Measurements from ENCODE around the gene IVD.

The IVD gene

DNA sequence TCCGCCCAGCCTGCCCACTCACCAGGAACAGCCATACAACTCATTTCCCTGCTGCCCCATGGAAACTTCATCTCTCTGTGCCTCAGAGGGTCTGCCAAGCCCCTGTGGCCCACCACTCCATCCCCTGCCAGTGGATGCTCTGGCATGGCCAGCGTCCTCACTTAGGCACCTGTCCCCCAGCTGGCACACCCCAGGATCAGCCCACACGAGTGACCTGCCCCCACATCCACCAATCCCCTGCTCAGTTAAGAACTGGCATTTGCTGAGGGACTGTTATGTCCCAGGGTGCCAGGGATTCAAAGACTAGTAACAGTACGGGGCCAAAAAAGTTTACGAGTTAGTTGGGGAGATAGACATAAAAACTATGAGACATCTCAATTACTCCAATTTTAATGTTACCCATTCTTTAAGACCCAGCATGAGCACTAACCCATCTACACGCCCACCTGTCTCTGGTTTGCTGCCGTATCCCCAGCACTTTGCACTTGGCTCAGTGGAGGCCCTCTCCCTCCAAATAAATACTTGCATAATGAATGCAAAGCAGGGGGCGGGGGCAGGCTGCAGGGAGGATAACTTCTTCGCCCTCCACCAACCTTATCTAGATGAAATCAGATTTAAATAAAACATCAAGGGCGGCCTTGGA lies 23.6 kb downstream of the IVD start:
- H3K9me3 Mint-ChIP-seq, result no peaks in the 10 kb centered on the region
- ATAC-seq (replicated peaks), result no peak
- no peak overlapping the region for H3K4me3 Mint-ChIP-seq
- DNase-seq, result no peak
- no peaks in the 10 kb centered on the region for H3K27me3 Mint-ChIP-seq
- peaks cover under 1 to 4% of the 10 kb centered on the region in 2 donors for H3K4me1 Mint-ChIP-seq (ENCODE audit: low read depth in 2 of 2)
- H3K27ac Mint-ChIP-seq, result no peak overlapping the region
- peaks cover 6% of the 10 kb centered on the region for H3K36me3 Mint-ChIP-seq (ENCODE audit: insufficient read depth)

DNA sequence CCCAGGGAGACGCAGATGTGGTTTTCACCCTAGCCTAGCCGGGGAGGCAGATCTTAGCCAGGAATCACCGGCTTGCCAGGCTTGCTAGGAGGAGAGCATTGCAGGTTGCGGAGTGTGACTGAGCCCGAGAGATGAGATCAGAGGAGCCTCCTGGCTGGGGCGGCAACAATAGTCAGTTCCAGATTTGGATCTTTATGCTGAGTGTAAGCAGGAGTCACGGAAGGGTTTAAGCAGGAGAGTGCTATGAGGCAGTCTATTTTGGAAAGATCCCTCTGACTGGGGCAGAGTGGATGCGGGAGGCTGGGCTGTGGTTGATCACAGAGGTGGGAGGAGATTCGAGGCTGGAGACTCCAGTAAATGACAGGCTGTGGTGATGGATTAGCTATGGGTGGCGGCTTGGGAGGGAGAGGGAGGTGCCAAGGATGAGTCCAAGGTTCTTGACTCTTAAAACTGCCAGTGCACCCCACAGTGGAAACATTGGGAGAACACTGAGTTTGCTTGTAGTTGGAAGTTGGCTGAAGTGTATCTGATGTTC lies 24.7 kb downstream of the IVD start:
- H3K4me3 Mint-ChIP-seq, result no peak overlapping the region
- H3K27me3 Mint-ChIP-seq, result no peaks in the 10 kb centered on the region
- H3K4me1 Mint-ChIP-seq (ENCODE audit: low read depth in 2 of 2), result peaks cover 4% of the 10 kb centered on the region in 2 donors
- peak overlapping the region in 1 of 2 donors; percentile 39 for H3K27ac Mint-ChIP-seq
- no peaks in the 10 kb centered on the region for H3K9me3 Mint-ChIP-seq
- DNase-seq (no peak), ATAC-seq (replicated peaks) (no peak)
- peaks cover 2% of the 10 kb centered on the region for H3K36me3 Mint-ChIP-seq (ENCODE audit: insufficient read depth)

DNA sequence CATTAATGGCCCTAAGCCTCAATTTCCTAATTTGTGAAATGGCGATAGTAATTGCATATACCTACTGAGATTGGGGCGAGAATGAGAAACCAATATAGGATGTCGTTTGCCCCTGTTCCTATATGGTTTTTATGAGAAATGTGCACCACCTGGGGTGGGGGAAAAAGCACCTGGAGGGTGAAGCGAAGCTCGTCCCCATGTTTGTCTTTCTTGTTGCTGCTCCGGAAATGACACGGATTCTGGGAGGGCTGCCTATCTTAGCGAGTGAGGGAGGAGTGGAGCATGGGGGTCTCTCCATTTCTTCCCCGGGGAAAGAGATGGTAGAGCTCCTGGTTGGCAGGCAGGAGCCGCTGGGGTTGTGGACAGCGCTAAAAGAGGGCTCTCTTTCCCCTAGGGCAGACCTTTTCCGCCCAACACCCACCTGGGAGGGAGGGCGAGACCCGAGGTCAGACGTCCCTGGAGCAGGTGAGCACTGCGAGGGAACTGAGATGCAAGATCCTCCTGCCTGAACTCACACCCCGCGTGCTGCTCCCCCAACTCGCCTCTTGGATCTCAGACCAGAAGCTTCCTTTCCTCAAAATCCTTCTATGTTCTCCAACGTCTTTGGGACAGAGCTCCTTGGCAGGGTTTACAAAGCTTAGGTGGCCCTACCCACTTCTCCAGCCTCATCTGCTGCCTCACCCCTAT lies 29.6 kb downstream of the IVD start:
- peak overlapping the region; percentile 81 for H3K4me3 Mint-ChIP-seq
- H3K27me3 Mint-ChIP-seq, result peaks cover 14 to 46% of the 10 kb centered on the region in 2 donors

DNA sequence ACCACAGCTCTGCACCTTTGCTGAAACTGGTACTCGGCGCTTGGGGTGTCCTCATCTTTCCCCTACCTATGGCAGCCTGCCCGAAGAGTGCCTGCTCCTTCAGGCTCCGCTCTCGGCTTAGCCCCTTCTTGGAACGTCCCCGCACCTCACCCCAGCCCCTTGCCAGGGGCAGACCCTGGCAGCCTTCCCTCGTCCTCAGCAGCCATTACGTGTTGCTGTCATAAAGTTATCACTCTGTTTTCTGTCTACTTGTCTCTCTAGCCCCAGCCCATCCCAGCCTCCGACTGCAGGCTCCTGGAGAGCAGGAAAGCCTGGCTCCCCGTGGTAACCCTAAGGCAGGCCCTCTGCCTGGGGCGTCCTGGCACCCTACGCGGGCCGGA lies 30.1 kb downstream of the IVD start:
- peak overlapping the region; percentile 81 for H3K4me3 Mint-ChIP-seq
- H3K4me1 Mint-ChIP-seq (ENCODE audit: low read depth in 2 of 2), result peaks cover 31 to 38% of the 10 kb centered on the region in 2 donors
- peaks cover 14 to 48% of the 10 kb centered on the region in 2 donors for H3K27me3 Mint-ChIP-seq
- peaks cover 10% of the 10 kb centered on the region for H3K36me3 Mint-ChIP-seq (ENCODE audit: insufficient read depth)
- peak overlapping the region in 1 of 2 donors; percentile 38 for H3K27ac Mint-ChIP-seq
- ATAC-seq (replicated peaks) (no peak), DNase-seq (no peak)
- H3K9me3 Mint-ChIP-seq, result no peaks in the 10 kb centered on the region

More for the DNA sequence above, 29.6 kb downstream of the IVD start:
- H3K27ac Mint-ChIP-seq, result peak overlapping the region in 1 of 2 donors; percentile 38
- H3K9me3 Mint-ChIP-seq, result no peaks in the 10 kb centered on the region
- DNase-seq, result no peak
- H3K4me1 Mint-ChIP-seq (ENCODE audit: low read depth in 2 of 2), result peaks cover 28 to 36% of the 10 kb centered on the region in 2 donors
- no peak for ATAC-seq (replicated peaks)
- H3K36me3 Mint-ChIP-seq (ENCODE audit: insufficient read depth), result peaks cover 4% of the 10 kb centered on the region

DNA sequence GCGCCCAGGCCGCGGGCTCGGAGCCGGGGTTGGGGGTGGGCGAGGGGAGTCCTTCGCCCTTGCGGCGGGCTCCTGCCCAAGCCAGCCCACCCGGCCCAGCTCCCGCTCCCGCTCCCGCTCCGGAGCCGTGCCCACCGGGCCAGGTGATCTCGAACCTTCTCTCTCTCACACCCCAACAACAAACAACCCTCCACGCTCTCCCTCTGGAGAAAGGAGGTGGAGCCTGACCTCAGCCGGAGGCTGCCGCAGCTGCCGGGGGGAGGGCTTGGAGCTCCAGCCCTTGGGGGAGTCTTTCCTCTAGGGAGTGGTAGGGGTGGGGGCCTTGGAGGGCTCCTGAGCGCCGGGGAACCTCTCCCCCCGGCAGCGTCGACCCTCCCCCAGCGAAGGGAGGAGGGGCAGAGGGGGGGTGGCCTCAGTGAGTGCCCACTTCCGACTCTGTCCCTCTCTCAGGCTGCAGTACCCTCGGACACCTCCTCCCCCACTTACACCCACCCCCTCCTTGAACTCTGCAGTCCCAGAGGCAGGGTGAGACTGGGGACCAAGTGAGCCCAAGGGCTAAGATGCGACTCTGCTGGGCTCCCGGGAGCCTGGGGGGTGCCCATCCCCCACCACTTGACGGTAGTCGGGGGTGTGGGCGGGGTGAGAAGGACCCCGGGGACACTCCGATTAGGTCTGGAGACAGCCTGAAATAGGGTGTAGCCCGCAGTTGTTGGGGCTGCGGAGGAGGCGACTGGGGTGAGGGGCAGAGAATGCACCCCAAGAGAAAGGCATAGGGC lies 30.7 kb downstream of the IVD start:
- no peaks in the 10 kb centered on the region for H3K9me3 Mint-ChIP-seq
- H3K27me3 Mint-ChIP-seq, result peaks cover 14 to 48% of the 10 kb centered on the region in 2 donors
- H3K36me3 Mint-ChIP-seq (ENCODE audit: insufficient read depth), result peaks cover 14% of the 10 kb centered on the region
- no peak for DNase-seq
- peaks cover 31 to 38% of the 10 kb centered on the region in 2 donors for H3K4me1 Mint-ChIP-seq (ENCODE audit: low read depth in 2 of 2)
- H3K27ac Mint-ChIP-seq, result no peak overlapping the region
- peak overlapping the region; percentile 81 for H3K4me3 Mint-ChIP-seq
- no peak for ATAC-seq (replicated peaks)

DNA sequence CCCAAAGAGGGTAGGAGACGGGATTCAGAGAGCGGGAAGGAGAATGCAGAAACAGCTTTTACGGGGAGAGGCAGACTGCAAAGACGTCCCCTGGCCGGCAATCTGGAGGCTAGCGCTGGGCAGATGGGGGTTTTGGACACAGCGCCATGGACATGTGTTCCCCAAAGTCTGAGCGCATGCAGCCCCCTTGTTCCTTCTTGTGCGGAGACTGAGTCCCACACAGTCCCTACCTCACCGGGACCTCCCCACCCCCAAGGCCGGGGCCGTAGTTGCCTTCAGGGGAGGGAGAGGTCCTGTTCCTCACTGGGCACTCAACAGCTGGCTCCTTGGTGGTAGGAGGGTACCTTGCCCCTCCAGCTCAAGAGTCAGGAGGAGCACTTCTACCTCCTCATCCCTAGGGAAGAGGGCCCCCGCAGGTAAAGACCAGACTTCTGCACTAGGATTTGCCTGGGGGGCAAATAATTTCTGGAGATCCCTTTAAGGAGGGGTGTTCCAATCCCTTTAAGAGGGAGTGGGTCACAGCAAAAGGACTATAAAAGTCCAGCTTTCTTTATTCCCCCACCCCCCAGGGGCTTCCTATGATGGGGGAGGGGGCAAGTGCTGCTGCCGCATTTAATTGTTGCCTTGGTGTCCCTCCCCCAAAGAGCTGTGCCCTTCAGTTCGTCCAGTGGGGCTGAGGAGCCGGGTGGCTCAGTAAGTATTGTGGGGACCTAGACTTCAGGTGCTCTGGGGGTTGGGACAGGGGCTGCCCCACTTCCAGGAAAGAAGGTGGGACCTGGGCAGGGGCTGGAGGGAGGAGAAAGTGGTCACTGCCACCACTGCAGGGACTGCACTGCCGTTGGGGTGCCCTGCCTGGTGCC lies 31.5 kb downstream of the IVD start:
- Mint-ChIP-seq H3K4me1 (ENCODE audit: low read depth in 2 of 2) (peaks cover 31 to 38% of the 10 kb centered on the region in 2 donors), H3K27ac (no peak overlapping the region), H3K36me3 (ENCODE audit: insufficient read depth) (peaks cover 19% of the 10 kb centered on the region), H3K9me3 (no peaks in the 10 kb centered on the region), H3K27me3 (peaks cover 14 to 48% of the 10 kb centered on the region in 2 donors), H3K4me3 (peak overlapping the region; percentile 81)
- ATAC-seq (replicated peaks), result no peak
- no peak for DNase-seq

DNA sequence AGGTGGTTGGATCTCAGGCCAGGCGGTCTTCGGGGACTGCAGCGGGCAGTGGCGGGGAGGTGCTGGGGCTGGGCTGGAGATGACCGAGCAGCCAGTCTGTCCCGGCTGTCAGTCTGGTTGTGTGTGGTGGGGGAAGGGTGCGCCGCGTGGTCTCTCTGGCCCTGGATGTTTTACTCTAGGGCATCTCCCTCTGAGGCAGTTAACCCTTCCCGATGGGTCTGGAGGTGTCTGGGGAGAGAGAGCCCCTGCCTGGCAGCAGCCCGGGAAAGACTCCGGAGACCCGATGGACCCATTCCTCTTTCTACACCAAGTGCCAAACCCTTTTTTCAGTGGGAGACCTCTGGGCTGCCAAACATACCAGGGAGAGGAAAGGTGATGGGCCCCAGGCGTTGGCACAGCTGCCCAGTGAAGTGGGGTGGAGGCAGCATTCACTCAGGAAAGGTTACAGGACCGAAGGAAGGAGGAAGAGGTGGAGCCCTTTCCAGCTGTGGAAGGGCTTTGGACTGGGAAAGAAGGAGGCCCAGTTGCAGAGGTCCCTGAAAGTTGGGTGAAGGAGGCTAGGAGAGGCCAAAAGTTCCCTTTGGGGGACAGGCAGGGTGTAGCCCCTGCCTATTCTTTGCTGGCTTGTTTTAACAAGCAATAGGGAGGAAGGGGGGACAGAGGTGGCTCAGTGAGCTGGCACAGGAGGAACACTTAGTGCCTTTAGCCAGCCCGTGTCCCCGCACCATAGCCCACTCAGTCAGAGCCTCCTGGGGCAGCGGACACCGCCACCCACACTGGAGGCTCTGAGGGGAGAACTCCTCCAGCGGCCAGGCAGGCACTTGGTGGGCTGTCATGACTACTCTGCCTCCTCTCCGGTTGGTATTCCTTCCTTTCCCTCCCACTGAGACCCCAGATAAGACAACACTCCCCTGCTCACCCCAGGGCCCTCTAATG lies 32.4 kb downstream of the IVD start:
- DNase-seq (no peak), ATAC-seq (replicated peaks) (no peak)
- H3K4me1 Mint-ChIP-seq (ENCODE audit: low read depth in 2 of 2), result peaks cover 40 to 42% of the 10 kb centered on the region in 2 donors
- H3K27me3 Mint-ChIP-seq, result peaks cover 14 to 48% of the 10 kb centered on the region in 2 donors
- H3K27ac Mint-ChIP-seq, result no peak overlapping the region
- H3K4me3 Mint-ChIP-seq, result peak overlapping the region; percentile 81
- H3K36me3 Mint-ChIP-seq (ENCODE audit: insufficient read depth), result peaks cover 19% of the 10 kb centered on the region
- H3K9me3 Mint-ChIP-seq, result no peaks in the 10 kb centered on the region

DNA sequence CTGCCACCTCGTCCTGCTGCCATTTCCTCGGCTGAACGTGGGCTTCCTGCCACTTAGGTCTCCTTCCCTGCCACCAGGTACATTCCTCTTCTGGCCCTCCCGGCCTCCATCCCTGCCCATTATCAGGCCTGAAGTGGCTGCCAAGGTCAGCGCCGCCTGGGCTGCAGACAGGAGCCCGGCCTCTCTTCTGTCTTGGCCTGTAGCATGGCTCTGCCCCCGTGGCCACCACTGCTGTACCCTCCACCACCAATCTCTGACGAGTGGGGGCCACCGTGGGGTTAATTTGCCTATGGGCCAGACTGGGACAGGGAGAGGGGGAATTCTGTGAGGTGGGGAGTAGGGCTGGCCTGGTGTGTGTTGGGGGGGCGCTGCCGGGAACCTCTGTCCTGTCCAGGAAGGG lies 33.1 kb downstream of the IVD start:
- DNase-seq, result no peak
- Mint-ChIP-seq H3K27ac (no peak overlapping the region), H3K27me3 (peaks cover 14 to 48% of the 10 kb centered on the region in 2 donors), H3K9me3 (no peaks in the 10 kb centered on the region), H3K4me3 (peak overlapping the region in 1 of 2 donors; percentile 98), H3K4me1 (ENCODE audit: low read depth in 2 of 2) (peaks cover 47 to 48% of the 10 kb centered on the region in 2 donors), H3K36me3 (ENCODE audit: insufficient read depth) (peaks cover 19% of the 10 kb centered on the region)
- no peak for ATAC-seq (replicated peaks)

DNA sequence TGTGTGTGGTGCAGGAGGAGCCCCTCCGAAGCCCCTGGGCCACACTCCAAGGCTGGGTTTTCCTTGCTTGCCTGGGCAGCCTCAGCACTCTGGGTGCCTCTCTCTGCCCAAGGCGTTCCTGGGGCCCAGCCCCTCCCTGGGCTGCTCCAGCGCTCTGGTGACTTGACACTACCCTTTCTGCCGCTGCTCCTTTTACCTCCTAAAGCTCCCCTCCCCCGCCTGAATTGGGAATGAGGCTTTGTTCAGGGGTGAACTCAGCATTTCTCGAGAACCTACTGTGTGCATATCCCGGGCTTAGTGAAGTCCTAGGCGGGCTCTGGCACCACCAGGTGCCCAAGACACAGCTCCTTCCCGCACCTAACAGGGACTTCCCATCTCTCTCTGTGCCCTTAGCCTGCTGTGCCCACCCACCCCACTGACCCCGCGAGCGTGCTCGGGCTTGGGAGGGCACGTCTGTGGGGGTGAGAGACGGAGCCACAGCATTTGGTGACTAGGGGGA lies 33.9 kb downstream of the IVD start:
- DNase-seq (no peak), ATAC-seq (replicated peaks) (no peak)
- Mint-ChIP-seq H3K27me3 (peaks cover 14 to 48% of the 10 kb centered on the region in 2 donors), H3K4me1 (ENCODE audit: low read depth in 2 of 2) (peaks cover 51 to 56% of the 10 kb centered on the region in 2 donors), H3K27ac (peak overlapping the region; percentile 74 to 91), H3K36me3 (ENCODE audit: insufficient read depth) (peaks cover 19% of the 10 kb centered on the region), H3K4me3 (peak overlapping the region; percentile 93 to 98), H3K9me3 (no peaks in the 10 kb centered on the region)

DNA sequence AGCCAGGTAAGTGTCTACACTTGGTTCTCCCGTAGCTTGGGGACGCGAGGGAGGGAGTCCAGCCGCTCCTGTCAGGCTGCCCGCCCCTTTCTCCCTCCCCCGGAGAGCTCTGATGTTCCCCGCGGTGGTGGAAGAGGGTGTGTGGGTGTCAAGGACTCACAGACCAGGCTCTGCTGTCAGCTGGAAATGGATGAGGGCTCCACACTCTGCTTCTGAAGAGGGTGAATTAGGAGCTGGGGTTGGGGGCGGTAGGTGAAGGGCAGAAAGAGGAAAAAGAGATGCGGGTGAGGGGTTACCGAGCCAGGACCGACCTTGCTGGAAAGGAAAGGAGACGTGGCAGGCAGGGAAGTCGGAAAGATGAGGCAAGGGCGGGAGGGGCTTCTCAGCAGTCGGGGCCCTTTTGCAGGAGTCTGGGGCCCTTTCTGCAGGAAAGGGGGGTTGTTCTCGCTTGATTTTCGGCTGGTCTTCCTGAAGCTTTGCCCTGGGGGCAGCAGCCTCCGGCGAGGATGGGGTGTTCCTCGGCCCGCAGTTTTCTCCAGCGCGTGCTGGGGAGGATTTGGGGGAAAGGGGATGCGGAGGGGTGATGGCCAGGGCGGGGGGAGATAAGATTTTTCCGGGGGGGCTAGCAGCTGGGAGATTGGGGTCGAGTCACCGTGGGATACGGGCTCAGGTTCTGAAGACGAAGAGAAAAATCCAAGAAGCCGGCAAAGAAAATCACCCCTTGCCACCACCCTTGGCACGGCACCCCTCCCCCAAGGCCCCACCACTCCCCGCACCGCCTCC lies 34.6 kb downstream of the IVD start:
- DNase-seq, result no peak
- Mint-ChIP-seq H3K27ac (peak overlapping the region; percentile 74 to 91), H3K4me3 (peak overlapping the region; percentile 93 to 98), H3K4me1 (ENCODE audit: low read depth in 2 of 2) (peaks cover 57 to 61% of the 10 kb centered on the region in 2 donors), H3K9me3 (no peaks in the 10 kb centered on the region), H3K27me3 (peaks cover 14 to 48% of the 10 kb centered on the region in 2 donors), H3K36me3 (ENCODE audit: insufficient read depth) (peaks cover 19% of the 10 kb centered on the region)
- peak; percentile 4 for ATAC-seq (replicated peaks)
